ENCODE data around the gene GASK1A. TPM values are rescaled to one million over a fixed set of nuclear protein-coding genes. Genes with fewer than 3 reads are reported as not detected.

GASK1A gene
- total RNA-seq, 4 donors from 2014 or later = 2.6 to 9.5 (median 8.8) TPM

GRCh38 chr3:43017004-43017403 is 37.9 kb downstream of the GASK1A start:
- TF ChIP-seq, protein P1, sequence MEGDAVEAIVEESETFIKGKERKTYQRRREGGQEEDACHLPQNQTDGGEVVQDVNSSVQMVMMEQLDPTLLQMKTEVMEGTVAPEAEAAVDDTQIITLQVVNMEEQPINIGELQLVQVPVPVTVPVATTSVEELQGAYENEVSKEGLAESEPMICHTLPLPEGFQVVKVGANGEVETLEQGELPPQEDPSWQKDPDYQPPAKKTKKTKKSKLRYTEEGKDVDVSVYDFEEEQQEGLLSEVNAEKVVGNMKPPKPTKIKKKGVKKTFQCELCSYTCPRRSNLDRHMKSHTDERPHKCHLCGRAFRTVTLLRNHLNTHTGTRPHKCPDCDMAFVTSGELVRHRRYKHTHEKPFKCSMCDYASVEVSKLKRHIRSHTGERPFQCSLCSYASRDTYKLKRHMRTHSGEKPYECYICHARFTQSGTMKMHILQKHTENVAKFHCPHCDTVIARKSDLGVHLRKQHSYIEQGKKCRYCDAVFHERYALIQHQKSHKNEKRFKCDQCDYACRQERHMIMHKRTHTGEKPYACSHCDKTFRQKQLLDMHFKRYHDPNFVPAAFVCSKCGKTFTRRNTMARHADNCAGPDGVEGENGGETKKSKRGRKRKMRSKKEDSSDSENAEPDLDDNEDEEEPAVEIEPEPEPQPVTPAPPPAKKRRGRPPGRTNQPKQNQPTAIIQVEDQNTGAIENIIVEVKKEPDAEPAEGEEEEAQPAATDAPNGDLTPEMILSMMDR (IDR thresholded peaks at IDR 0.05) = no peak
- TF ChIP-seq POLR2A (IDR thresholded peaks at IDR 0.05) = no peak
- H3K27ac ChIP-seq = no peak overlapping the region
- no peak for DNase-seq
- no peak overlapping the region for H3K4me3 ChIP-seq (replicated peaks in 1 of 3)
- H3K9me3 ChIP-seq = no peaks in the 10 kb centered on the region
- H3K4me1 ChIP-seq = no peaks in the 10 kb centered on the region
- WGBS, 2 donors = 88 to 93% methylated on average over 1 of the region's 1 CpG
- intact Hi-C loops (cut with DNase I) = no loop called here
- no peaks in the 10 kb centered on the region for H3K27me3 ChIP-seq
- no peaks in the 10 kb centered on the region for H3K36me3 ChIP-seq

- Histone ChIP-seq H3K27me3 (no peaks in the 10 kb centered on the region), H3K9me3 (no peaks in the 10 kb centered on the region), H3K4me3 (replicated peaks in 1 of 3) (no peak overlapping the region), H3K4me1 (no peaks in the 10 kb centered on the region), H3K36me3 (no peaks in the 10 kb centered on the region), H3K27ac (no peak overlapping the region)
- no peak for DNase-seq
- 94 to 96% methylated on average over 9 of the region's 9 CpGs for WGBS, 2 donors
- intact Hi-C loops (cut with DNase I) = no loop called here
- TF ChIP-seq, protein P1 (IDR thresholded peaks at IDR 0.05) = no peak
- TF ChIP-seq POLR2A (IDR thresholded peaks at IDR 0.05) = no peak
Observed at GRCh38 chr3:43017593-43018195, 38.6 kb downstream of the GASK1A start.

- H3K36me3 ChIP-seq = no peaks in the 10 kb centered on the region
- H3K27ac ChIP-seq = no peak overlapping the region
- H3K4me1 ChIP-seq = no peaks in the 10 kb centered on the region
- no peaks in the 10 kb centered on the region for H3K27me3 ChIP-seq
- 98 to 100% methylated on average over 2 of the region's 2 CpGs for WGBS, 2 donors
- H3K9me3 ChIP-seq = no peaks in the 10 kb centered on the region
- no peak for TF ChIP-seq POLR2A (IDR thresholded peaks at IDR 0.05)
- TF ChIP-seq, protein P1 (IDR thresholded peaks at IDR 0.05) = no peak
- no peak overlapping the region for H3K4me3 ChIP-seq (replicated peaks in 1 of 3)
- intact Hi-C loops (cut with DNase I) = no loop called here
- no peak for DNase-seq
Observed at GRCh38 chr3:43018246-43018645, 39.1 kb downstream of the GASK1A start.

- H3K4me1 ChIP-seq = no peaks in the 10 kb centered on the region
- WGBS, 2 donors = 75 to 82% methylated on average over 6 of the region's 6 CpGs
- intact Hi-C loops (cut with DNase I) = no loop called here
- TF ChIP-seq, protein P1 (IDR thresholded peaks at IDR 0.05) = no peak
- no peak for TF ChIP-seq POLR2A (IDR thresholded peaks at IDR 0.05)
- no peaks in the 10 kb centered on the region for H3K27me3 ChIP-seq
- DNase-seq = no peak
- no peaks in the 10 kb centered on the region for H3K9me3 ChIP-seq
- no peaks in the 10 kb centered on the region for H3K36me3 ChIP-seq
- no peak overlapping the region for H3K4me3 ChIP-seq (replicated peaks in 1 of 3)
- no peak overlapping the region for H3K27ac ChIP-seq
Observed at GRCh38 chr3:43019006-43019809, 40.1 kb downstream of the GASK1A start.

- no peak overlapping the region for H3K27ac ChIP-seq
- H3K27me3 ChIP-seq = no peaks in the 10 kb centered on the region
- no peaks in the 10 kb centered on the region for H3K36me3 ChIP-seq
- TF ChIP-seq, protein P1 (IDR thresholded peaks at IDR 0.05) = no peak
- no peak for TF ChIP-seq POLR2A (IDR thresholded peaks at IDR 0.05)
- no peaks in the 10 kb centered on the region for H3K9me3 ChIP-seq
- H3K4me1 ChIP-seq = no peaks in the 10 kb centered on the region
- no peak for DNase-seq
- no peak overlapping the region for H3K4me3 ChIP-seq (replicated peaks in 1 of 3)
- intact Hi-C loops (cut with DNase I) = no loop called here
Observed at GRCh38 chr3:43019826-43020225, 40.7 kb downstream of the GASK1A start.
